ENCODE measurements around the gene ADH6.

DNA sequence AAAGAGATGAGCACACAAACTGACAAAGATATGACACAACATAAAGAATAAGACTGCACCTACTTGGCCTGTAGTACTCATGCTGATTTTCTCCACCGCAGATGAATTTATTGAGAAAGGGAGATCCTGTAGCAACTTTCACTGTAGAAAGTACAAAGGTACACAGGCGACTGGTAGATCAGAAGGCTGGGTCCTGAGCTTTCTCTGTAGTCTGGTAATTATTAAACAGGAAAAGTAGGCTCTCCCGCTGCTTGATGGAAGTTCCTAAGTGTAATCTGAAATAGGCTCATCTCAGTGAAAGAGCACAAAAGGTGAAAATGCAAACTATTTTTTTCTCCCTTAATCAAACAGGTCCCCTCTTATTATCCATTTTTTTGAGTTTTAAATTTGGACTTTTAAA, at the start of gene ADH6:
- TF ChIP-seq POLR2A (IDR thresholded peaks at IDR 0.05; ENCODE audit: low read depth, low read length) (no peak), POU2F2 (IDR thresholded peaks at IDR 0.05; ENCODE audit: low read depth, low read length) (no peak), POLR2AphosphoS5 (IDR thresholded peaks at IDR 0.05; ENCODE audit: low read depth, low read length) (no peak), TAF1 (IDR thresholded peaks at IDR 0.05; ENCODE audit: low read depth, low read length) (no peak), SPI1 (IDR thresholded peaks at IDR 0.05; ENCODE audit: low read depth, low read length) (no peak)

Measured in GM12891 (cell line).